KMS-11 (cell line): Measurements from ENCODE around the gene C16orf87.

ENCODE experiments used
- H2AFZ ChIP-seq: fragments of 200-600 bp; sonication (generic); 2 replicates; pipeline ENCODE4 v1.6.1; 2016; ENCODE audit warnings: antibody characterized with exemption, mixed run types, low read depth
- H3K27ac ChIP-seq: fragments of 200-600 bp; sonication (generic); 2 replicates; pipeline ENCODE4 v1.6.1; 2016; ENCODE audit warnings: mild to moderate bottlenecking, mixed run types
- H3K27me3 ChIP-seq: fragments of 200-600 bp; sonication (generic); 2 replicates; pipeline ENCODE4 v1.6.1; 2017; ENCODE audit warnings: mild to moderate bottlenecking, low read depth, mixed run types, moderate library complexity; ENCODE audit not compliant: insufficient read depth
- H3K36me3 ChIP-seq: fragments of 200-600 bp; sonication (generic); 2 replicates; pipeline ENCODE4 v1.6.1; 2017; ENCODE audit warnings: mild to moderate bottlenecking, mixed run types; ENCODE audit not compliant: insufficient read depth
- H3K4me1 ChIP-seq: fragments of 200-600 bp; sonication (generic); 2 replicates; pipeline ENCODE4 v1.6.1; 2016; ENCODE audit warnings: mild to moderate bottlenecking, low read depth, mixed run types; ENCODE audit not compliant: poor library complexity, severe bottlenecking
- H3K4me2 ChIP-seq: fragments of 200-600 bp; sonication (generic); 2 replicates; pipeline ENCODE4 v1.7.0; 2016; ENCODE audit warnings: mild to moderate bottlenecking, mixed run types
- H3K4me3 ChIP-seq: fragments of 200-600 bp; sonication (generic); IDR thresholded peaks from 2 replicates; pipeline ENCODE4 v1.6.1; 2017; ENCODE audit warnings: low read depth, low read length, mixed read lengths; ENCODE audit not compliant: insufficient read depth
- H3K79me2 ChIP-seq: fragments of 200-600 bp; sonication (generic); 2 replicates; pipeline ENCODE4 v1.6.1; 2016; ENCODE audit warnings: low read depth, mixed run types; ENCODE audit not compliant: insufficient read depth
- H3K9ac ChIP-seq: fragments of 200-600 bp; sonication (generic); 2 replicates; pipeline ENCODE4 v1.6.1; 2016; ENCODE audit warnings: mild to moderate bottlenecking, mixed run types
- H4K20me1 ChIP-seq: fragments of 200-600 bp; sonication (generic); 2 replicates; pipeline ENCODE4 v1.6.1; 2016; ENCODE audit warnings: mild to moderate bottlenecking, mixed run types; ENCODE audit not compliant: insufficient read depth
- CTCF ChIP-seq: fragments of 200-600 bp; sonication (generic); conservative IDR thresholded peaks from 2 replicates; pipeline ENCODE4 v1.6.1; 2017; ENCODE audit warnings: low read depth, mild to moderate bottlenecking, antibody characterized with exemption, low read length, moderate library complexity, mixed read lengths

The C16orf87 gene

GRCh38 chr16:46793841-46794240, 37.1 kb downstream of the C16orf87 start:
- Histone ChIP-seq H3K79me2 (no peaks in the 10 kb centered on the region), H3K9ac (no peak overlapping the region), H4K20me1 (no peaks in the 10 kb centered on the region), H3K27ac (no peak overlapping the region), H2AFZ (no peak overlapping the region), H3K4me3 (no peak overlapping the region), H3K4me2 (no peak overlapping the region), H3K27me3 (no peaks in the 10 kb centered on the region), H3K4me1 (peaks cover 23% of the 10 kb centered on the region), H3K36me3 (no peaks in the 10 kb centered on the region)
- TF ChIP-seq CTCF, result no peak

- H3K27me3 ChIP-seq, result no peaks in the 10 kb centered on the region
- no peak for TF ChIP-seq CTCF
- peak overlapping the region; percentile 51 for H3K4me2 ChIP-seq
- peaks cover 23% of the 10 kb centered on the region for H3K4me1 ChIP-seq
- no peak overlapping the region for H3K4me3 ChIP-seq
- no peak overlapping the region for H3K27ac ChIP-seq
- H3K9ac ChIP-seq, result peak overlapping the region; percentile 68; the same call in 1 of the 2 replicates
- H3K36me3 ChIP-seq, result no peaks in the 10 kb centered on the region
- no peaks in the 10 kb centered on the region for H3K79me2 ChIP-seq
- peak overlapping the region; percentile 93 for H2AFZ ChIP-seq
- H4K20me1 ChIP-seq, result no peaks in the 10 kb centered on the region
Observed at GRCh38 chr16:46790599-46791270, 40.2 kb downstream of the C16orf87 start.

- peak overlapping the region; percentile 93 for H2AFZ ChIP-seq
- peak overlapping the region; percentile 68 for H3K9ac ChIP-seq
- H3K79me2 ChIP-seq, result no peaks in the 10 kb centered on the region
- peaks cover 23% of the 10 kb centered on the region for H3K4me1 ChIP-seq
- H3K4me2 ChIP-seq, result peak overlapping the region; percentile 51; the same call in 1 of the 2 replicates
- H3K27me3 ChIP-seq, result no peaks in the 10 kb centered on the region
- no peak overlapping the region for H3K4me3 ChIP-seq
- no peak for TF ChIP-seq CTCF
- no peaks in the 10 kb centered on the region for H4K20me1 ChIP-seq
- H3K27ac ChIP-seq, result no peak overlapping the region
- no peaks in the 10 kb centered on the region for H3K36me3 ChIP-seq
Observed at GRCh38 chr16:46789499-46790414, 41.2 kb downstream of the C16orf87 start.

- H2AFZ ChIP-seq, result 0 out of 2 replicates have a peak overlapping the region, but pooled peaks have one; percentile 73
- no peak overlapping the region for H3K27ac ChIP-seq
- no peak overlapping the region for H3K9ac ChIP-seq
Observed at GRCh38 chr16:46788891-46789474, 42.0 kb downstream of the C16orf87 start.

More at GRCh38 chr16:46788891-46789474, 42.0 kb downstream of the C16orf87 start:
- Histone ChIP-seq H3K36me3 (no peaks in the 10 kb centered on the region), H3K4me1 (peaks cover 23% of the 10 kb centered on the region), H3K27me3 (no peaks in the 10 kb centered on the region), H3K4me3 (no peak overlapping the region), H3K4me2 (no peak overlapping the region), H3K79me2 (no peaks in the 10 kb centered on the region), H4K20me1 (no peaks in the 10 kb centered on the region)
- no peak for TF ChIP-seq CTCF
